ENCODE data around the gene ZCCHC14.
"Not testable (repeated sequence)": the region's sequence is repeated elsewhere in the genome, so short reads cannot be mapped to it uniquely, and the experiment has no call there.

ZCCHC14 gene

DNA sequence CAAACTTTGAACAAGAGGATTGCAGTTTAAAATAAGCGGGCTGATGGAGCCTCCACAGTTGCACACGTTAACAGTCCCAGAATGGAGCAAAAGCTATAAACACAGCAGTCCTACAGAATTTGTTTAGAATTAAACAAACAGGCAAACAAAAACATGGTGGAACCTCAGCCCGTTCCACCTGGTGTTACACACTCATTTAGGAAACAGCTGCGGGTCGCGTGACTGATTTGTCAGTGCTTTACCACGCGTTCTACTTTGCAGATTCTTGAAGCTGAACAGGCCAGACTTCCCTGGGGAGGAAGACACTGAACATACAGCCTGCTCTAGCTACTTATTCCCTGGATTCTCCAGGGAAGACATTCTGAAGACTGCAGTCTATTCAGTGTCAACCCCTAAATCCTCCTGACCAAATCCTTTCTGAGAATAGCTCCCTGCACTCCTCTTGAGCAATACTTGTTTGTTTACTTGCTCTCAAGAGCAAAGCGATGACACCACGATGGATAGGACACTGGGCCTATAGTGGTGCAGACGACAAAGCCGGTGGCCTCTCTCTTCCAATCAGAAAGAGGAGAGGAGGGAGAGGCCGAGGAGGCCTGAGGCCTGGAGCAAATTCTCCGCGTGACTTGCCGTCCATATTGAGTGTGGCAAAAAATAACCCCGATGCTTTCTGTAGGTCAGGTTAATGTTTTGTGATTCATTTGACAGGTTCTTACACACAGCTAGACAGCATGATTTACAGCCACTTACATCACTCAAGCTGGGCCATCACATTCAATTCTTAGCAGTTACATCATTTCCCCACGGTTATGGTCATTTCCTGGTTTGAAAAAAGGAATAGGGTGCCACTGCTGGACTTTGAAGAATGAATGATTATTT is 104.6 kb downstream of the ZCCHC14 start:
- Histone ChIP-seq H3K4me2 (peak overlapping the region; percentile 75), H3K9ac (peak overlapping the region; percentile 76), H3K27ac (peak overlapping the region; percentile 96), H3K4me3 (peak overlapping the region; percentile 44), H3K4me1 (peaks cover 70% of the 10 kb centered on the region), H3K9me3 (no peaks in the 10 kb centered on the region), H3K27me3 (no peaks in the 10 kb centered on the region), H3K36me3 (no peaks in the 10 kb centered on the region), H4K20me1 (peaks cover 10% of the 10 kb centered on the region)
- peak; percentile 97 for TF ChIP-seq Cebpa-rat (IDR thresholded peaks at IDR 0.05)

DNA sequence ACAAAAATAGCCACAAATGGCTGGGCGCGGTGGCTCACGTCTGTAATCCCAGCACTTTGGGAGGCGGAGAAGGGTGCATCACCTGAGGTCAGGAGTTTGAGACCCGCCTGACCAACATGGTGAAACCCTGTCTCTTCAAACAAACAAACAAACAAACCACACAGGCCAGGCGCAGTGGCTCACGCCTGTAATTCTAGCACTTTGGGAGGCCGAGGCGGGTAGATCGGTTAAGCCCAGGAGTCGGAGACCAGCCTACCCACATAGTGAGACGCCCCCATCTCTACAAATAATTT is 108.0 kb downstream of the ZCCHC14 start:
- H3K9me3 ChIP-seq, H3K36me3 ChIP-seq, H3K27me3 ChIP-seq: not testable (repeated sequence)
- Histone ChIP-seq H3K9ac (peak overlapping the region; percentile 91), H3K4me3 (peak overlapping the region; percentile 90), H3K27ac (peak overlapping the region; percentile 95), H4K20me1 (peaks cover 33% of the 10 kb centered on the region), H3K4me2 (peak overlapping the region; percentile 83), H3K4me1 (peaks cover 76% of the 10 kb centered on the region)

- Histone ChIP-seq H3K9ac (peak overlapping the region; percentile 91), H3K27me3 (no peaks in the 10 kb centered on the region), H3K4me3 (peak overlapping the region; percentile 90), H4K20me1 (peaks cover 38% of the 10 kb centered on the region), H3K4me2 (peak overlapping the region; percentile 83), H3K9me3 (no peaks in the 10 kb centered on the region), H3K4me1 (peaks cover 71% of the 10 kb centered on the region), H3K27ac (peak overlapping the region; percentile 95), H3K36me3 (0 out of 2 replicates have a peak, but pooled peaks cover under 1% of the 10 kb centered on the region)
- no peak for TF ChIP-seq Cebpa-rat (IDR thresholded peaks at IDR 0.05)
Measured at GRCh38 chr16:87384162-87384874, 108.5 kb downstream of the ZCCHC14 start.

DNA sequence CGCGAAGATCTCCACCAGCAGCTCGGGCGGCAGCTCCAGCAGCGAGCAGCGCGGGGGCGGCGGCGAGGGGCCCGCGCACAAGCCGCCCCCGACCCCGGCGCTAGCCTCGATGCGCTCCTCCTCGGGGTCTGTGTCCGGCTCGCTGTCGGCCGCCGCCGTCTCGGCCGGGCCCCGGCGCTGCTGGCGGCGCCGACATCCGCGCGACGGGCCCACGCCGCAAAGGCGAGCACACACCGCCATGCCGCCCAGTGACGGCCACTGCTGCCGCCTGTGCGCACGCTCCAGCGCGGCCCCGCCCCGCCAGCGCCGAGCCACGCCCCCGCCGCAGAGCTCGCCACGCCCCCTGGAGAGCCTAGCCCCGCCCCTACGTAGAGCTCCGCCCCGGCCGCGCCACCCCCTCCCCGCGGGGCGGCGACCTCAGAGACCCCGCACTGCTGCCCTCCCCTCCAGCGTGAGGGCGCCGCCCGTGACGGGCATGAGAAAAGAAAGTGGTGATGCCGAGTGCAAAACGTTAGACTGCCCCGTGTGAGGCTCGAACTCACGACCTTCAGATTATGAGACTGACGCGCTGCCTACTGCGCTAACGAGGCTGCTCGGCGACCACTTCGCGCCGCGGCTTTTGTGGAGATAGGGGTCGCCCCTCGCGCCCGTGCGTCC is 109.2 kb downstream of the ZCCHC14 start, which contains the start of gene FBXO31:
TSS of gene FBXO31 (minus strand) at position 272 of the 657 bp plus-strand sequence. CDS start at position 240, 32 bp downstream.
- Histone ChIP-seq H3K4me3 (peak within 1 kb of the TSS; percentile 90), H3K36me3 (0 out of 2 replicates have a peak, but pooled peaks cover 6% of the 10 kb centered on the region), H4K20me1 (peaks cover 45% of the 10 kb centered on the region), H3K27ac (peak within 1 kb of the TSS; percentile 95), H3K9me3 (no peaks in the 10 kb centered on the region), H3K4me2 (peak within 1 kb of the TSS; percentile 83), H3K27me3 (no peaks in the 10 kb centered on the region), H3K9ac (peak within 1 kb of the TSS; percentile 91), H3K4me1 (peaks cover 64% of the 10 kb centered on the region)
- TF ChIP-seq Cebpa-rat (IDR thresholded peaks at IDR 0.05) = no peak

DNA sequence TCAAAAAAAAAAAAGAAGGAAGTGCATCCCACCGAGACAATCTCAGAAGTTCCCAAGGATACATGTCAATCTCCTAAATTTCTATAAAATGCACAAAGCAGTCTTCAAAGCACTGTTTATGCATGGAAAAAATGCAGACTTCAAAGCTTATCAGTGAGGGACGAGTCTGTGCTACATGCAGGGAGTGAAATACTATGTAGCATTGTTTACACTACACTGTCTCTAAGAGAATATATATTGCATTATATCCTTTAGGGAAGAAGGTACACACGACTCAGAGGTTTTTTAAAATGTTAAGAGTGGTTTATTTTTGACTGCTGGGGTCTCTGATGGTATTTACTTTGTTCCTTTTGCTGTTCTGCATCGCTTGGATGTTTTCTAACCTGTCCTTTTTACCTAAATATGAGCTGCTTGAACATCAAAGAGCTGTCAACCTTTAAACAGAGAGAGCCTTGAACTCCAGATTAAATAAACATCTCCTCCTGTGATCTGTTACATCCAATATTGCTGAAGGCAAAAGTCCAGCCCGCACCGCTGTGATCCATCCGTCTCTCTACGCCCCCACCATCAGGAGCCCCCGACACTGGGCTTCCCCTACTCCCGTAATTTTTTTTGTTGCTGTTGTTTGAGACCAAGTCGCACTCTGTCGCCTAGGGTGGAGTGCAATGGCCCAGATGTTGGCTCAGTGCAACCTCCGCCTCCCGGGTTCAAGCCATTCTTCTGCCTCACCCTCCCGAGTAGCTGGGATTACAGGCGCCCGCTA is 110.6 kb downstream of the ZCCHC14 start:
- H3K4me2 ChIP-seq = peak overlapping the region; percentile 83
- H3K4me1 ChIP-seq = peaks cover 53% of the 10 kb centered on the region
- peaks cover 17% of the 10 kb centered on the region for H3K36me3 ChIP-seq
- peak overlapping the region; percentile 90 for H3K4me3 ChIP-seq
- H3K27ac ChIP-seq = peak overlapping the region; percentile 95
- no peak for TF ChIP-seq Cebpa-rat (IDR thresholded peaks at IDR 0.05)
- peak overlapping the region; percentile 91 for H3K9ac ChIP-seq
- no peaks in the 10 kb centered on the region for H3K27me3 ChIP-seq
- H4K20me1 ChIP-seq = peaks cover 59% of the 10 kb centered on the region
- no peaks in the 10 kb centered on the region for H3K9me3 ChIP-seq

- Histone ChIP-seq H3K27ac (peak overlapping the region; percentile 36), H3K4me3 (peak overlapping the region; percentile 90)
Measured at GRCh38 chr16:87380881-87381280, 111.9 kb downstream of the ZCCHC14 start.

GRCh38 chr16:87380403-87380802 is 112.4 kb downstream of the ZCCHC14 start:
- peak overlapping the region; percentile 91; the same call in 1 of the 2 replicates for H3K9ac ChIP-seq
- H3K4me3 ChIP-seq = no peak overlapping the region
- peak overlapping the region; percentile 36; the same call in 1 of the 2 replicates for H3K27ac ChIP-seq
- H3K36me3 ChIP-seq = peaks cover 34% of the 10 kb centered on the region
- H3K9me3 ChIP-seq = no peaks in the 10 kb centered on the region
- no peak for TF ChIP-seq Cebpa-rat (IDR thresholded peaks at IDR 0.05)
- H3K4me2 ChIP-seq = peak overlapping the region; percentile 83
- H4K20me1 ChIP-seq = peaks cover 77% of the 10 kb centered on the region
- H3K27me3 ChIP-seq = no peaks in the 10 kb centered on the region
- peaks cover 50% of the 10 kb centered on the region for H3K4me1 ChIP-seq

More at GRCh38 chr16:87380881-87381280, 111.9 kb downstream of the ZCCHC14 start:
- Histone ChIP-seq H3K9me3 (no peaks in the 10 kb centered on the region), H3K4me2 (peak overlapping the region; percentile 83), H3K9ac (peak overlapping the region; percentile 91), H3K4me1 (peaks cover 50% of the 10 kb centered on the region), H3K36me3 (peaks cover 30% of the 10 kb centered on the region), H3K27me3 (no peaks in the 10 kb centered on the region), H4K20me1 (peaks cover 72% of the 10 kb centered on the region)
- TF ChIP-seq Cebpa-rat (IDR thresholded peaks at IDR 0.05) = no peak

- Histone ChIP-seq H4K20me1 (peaks cover 88% of the 10 kb centered on the region), H3K4me1 (peaks cover 43% of the 10 kb centered on the region), H3K36me3 (peaks cover 44% of the 10 kb centered on the region)
- H3K9ac ChIP-seq, H3K9me3 ChIP-seq, H3K4me2 ChIP-seq, H3K4me3 ChIP-seq, H3K27me3 ChIP-seq, H3K27ac ChIP-seq: not testable (repeated sequence)
Measured at GRCh38 chr16:87379312-87379752, 113.5 kb downstream of the ZCCHC14 start.

DNA sequence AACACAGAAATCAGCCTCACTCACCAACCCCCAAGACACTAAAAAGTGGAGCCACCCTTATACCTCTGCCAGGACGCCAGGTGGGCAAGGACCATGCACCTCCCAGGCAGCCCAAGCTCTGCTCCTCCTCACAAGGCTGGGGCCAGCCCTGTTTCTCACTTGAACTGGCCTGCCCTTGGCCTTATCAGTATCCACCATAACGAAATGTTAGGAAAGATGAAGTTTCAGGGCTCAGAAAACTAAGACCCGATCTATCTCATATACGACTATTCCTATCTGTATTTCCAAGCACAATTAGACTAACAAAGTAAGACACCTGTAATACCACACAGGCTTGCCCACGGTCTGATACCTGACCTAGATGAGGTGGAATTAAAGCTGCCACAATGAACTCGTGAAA is 116.2 kb downstream of the ZCCHC14 start:
- Histone ChIP-seq H3K27me3 (no peaks in the 10 kb centered on the region), H4K20me1 (peaks cover 100% of the 10 kb centered on the region), H3K9me3 (no peaks in the 10 kb centered on the region), H3K9ac (no peak overlapping the region), H3K4me1 (peaks cover 35% of the 10 kb centered on the region), H3K27ac (no peak overlapping the region), H3K36me3 (peaks cover 50% of the 10 kb centered on the region), H3K4me3 (no peak overlapping the region), H3K4me2 (no peak overlapping the region)
- TF ChIP-seq Cebpa-rat (IDR thresholded peaks at IDR 0.05) = no peak

Measured in BLaER1 (cell line).